A549 (cell line): ENCODE results near the gene NKX2-1. TPM values are rescaled to one million over a fixed set of nuclear protein-coding genes. Genes with fewer than 3 reads are reported as not detected.
A peak's percentile ranks its signal among the peaks of the same experiment; 100 is the strongest.
"Not testable (repeated sequence)": the region's sequence is repeated elsewhere in the genome, so short reads cannot be mapped to it uniquely, and the experiment has no call there.

Source experiments
- ATAC-seq, 2 experiments: fragments of 200-7000 bp in 1 of 2; fragments of >200 bp in 1 of 2; cut with Nextera tagmentation in 1 of 2; cut with Tn5 transposase in 1 of 2; 3 replicates each; pipeline versions ENCODE4 v1.8.0 to v1.9.1; 2018 to 2020; ENCODE audit warnings: mild to moderate bottlenecking in 1 of 2, moderate library complexity in 1 of 2
- CTCF ChIA-PET: fragments of 300-600 bp; sonication (Branson Sonifier 250); formaldehyde crosslinking; extraction: SDS; loops from one replicate; lab custom pipeline; 2021; ENCODE audit warnings: antibody characterized with exemption, inconsistent platforms; lab: Yijun Ruan, JAX
- POLR2A ChIA-PET: fragments of 350-600 bp; formaldehyde crosslinking; extraction: SDS; loops from one replicate; lab custom pipeline; 2021; ENCODE audit warnings: antibody characterized with exemption, inconsistent platforms; lab: Yijun Ruan, JAX
- DNase-seq, 2 experiments: peaks; one replicate each; pipeline versions ENCODE4 v3.0.0 to v3.0.0-alpha.2; 2011 to 2016; ENCODE audit warnings: low read depth in 1 of 2, low spot score in 1 of 2
- FAIRE-seq: peaks from 2 replicates; lab custom pipeline; 2011; peaks lifted over from hg19 to GRCh38; lab: Jason Lieb, UNC
- H3K27ac ChIP-seq, 2 experiments: fragments of >200 bp; sonication (Bioruptor Twin); formaldehyde crosslinking; 3 replicates each; pipeline ENCODE4 v1.5.1; 2016 to 2017
- H3K4me1 ChIP-seq: fragments of >200 bp; sonication (Bioruptor Twin); formaldehyde crosslinking; 3 replicates; pipeline ENCODE4 v1.6.1; 2016
- H3K4me2 ChIP-seq: fragments of >200 bp; sonication (Bioruptor Twin); formaldehyde crosslinking; 3 replicates; pipeline ENCODE4 v1.6.1; 2016
- H3K4me3 ChIP-seq: fragments of >200 bp; sonication (Bioruptor Twin); formaldehyde crosslinking; 3 replicates; pipeline ENCODE4 v1.5.1; 2016
- H3K9me3 ChIP-seq: fragments of >200 bp; sonication (Bioruptor Twin); formaldehyde crosslinking; 3 replicates; pipeline ENCODE4 v1.6.1; 2016
- CBX2 ChIP-seq: fragments of 200-600 bp; sonication (generic); IDR thresholded peaks from 2 replicates; pipeline ENCODE4 v1.6.1; 2016; ENCODE audit warnings: low read depth, mild to moderate bottlenecking, borderline replicate concordance
- CEBPB ChIP-seq, 2 experiments: fragments of >200 bp in 1 of 2; sonication (Bioruptor Twin) in 1 of 2; formaldehyde crosslinking in 1 of 2; IDR thresholded peaks; 2 replicates each; pipeline ENCODE4 v1.6.1; 2012 to 2016
- EHMT2 ChIP-seq: fragments of 200-600 bp; sonication (generic); IDR thresholded peaks from 2 replicates; pipeline ENCODE4 v1.6.1; 2016; ENCODE audit warnings: antibody characterized with exemption, low read depth, mild to moderate bottlenecking, moderate library complexity
- ESRRA ChIP-seq: fragments of 150-350 bp; IDR thresholded peaks from 2 replicates; pipeline ENCODE4 v1.6.1; 2014; ENCODE audit warnings: mild to moderate bottlenecking, low read length, borderline replicate concordance
- GATA3 ChIP-seq: IDR thresholded peaks from 2 replicates; pipeline ENCODE4 v1.6.1; 2012; ENCODE audit warnings: borderline replicate concordance
- HOXA7 ChIP-seq: fragments of 250-450 bp; sonication (Bioruptor Pico); IDR thresholded peaks from 2 replicates; pipeline ENCODE4 v1.5.0; 2020; ENCODE audit warnings: mild to moderate bottlenecking, moderate library complexity
- HOXB13 ChIP-seq: fragments of 250-450 bp; sonication (Bioruptor Pico); IDR thresholded peaks from 2 replicates; pipeline ENCODE4 v1.5.0; 2020; ENCODE audit warnings: low read depth, mild to moderate bottlenecking, moderate library complexity
- JUNB ChIP-seq: fragments of >200 bp; sonication (Bioruptor Twin); formaldehyde crosslinking; IDR thresholded peaks from 2 replicates; pipeline ENCODE4 v1.6.1; 2016
- MAFK ChIP-seq: fragments of 450-650 bp; IDR thresholded peaks from 2 replicates; pipeline ENCODE4 v1.6.1; 2014; ENCODE audit not compliant: partially characterized antibody
- NFE2L2 ChIP-seq: fragments of 150-350 bp; conservative IDR thresholded peaks from 2 replicates; pipeline ENCODE4 v1.6.1; 2014; ENCODE audit warnings: low read length
- NR3C1 ChIP-seq: fragments of >200 bp; sonication (Bioruptor Twin); formaldehyde crosslinking; IDR thresholded peaks from 3 replicates; pipeline ENCODE4 v1.6.1; 2017
- SREBF2 ChIP-seq: fragments of 450-650 bp; IDR thresholded peaks from 2 replicates; pipeline ENCODE4 v1.6.1; 2014; ENCODE audit warnings: mild to moderate bottlenecking, moderate library complexity
- TFCP2L1 ChIP-seq: fragments of 250-450 bp; sonication (Bioruptor Pico); IDR thresholded peaks from 2 replicates; pipeline ENCODE4 v1.5.0; 2021; ENCODE audit warnings: mild to moderate bottlenecking
- WGBS: methylation state at CpG from one replicate; pipeline ENCODE4 v1.1.6; 2017; ENCODE audit errors: missing lambda C conversion rate; 5-methylcytosine and 5-hydroxymethylcytosine counted together
- polyA plus RNA-seq, 4 experiments: library from polyadenylated mRNA; depleted of rRNA in 3 of 4; stranded (reverse); fragments of >200 nt; fragmentation: RNase III in 1 of 4; extraction: RNeasy Plus Mini Kit Qiagen cat#74134 plus additional on column Dnase treatment in 1 of 4; gene quantifications; 2 replicates in 3 of 4; 3 replicates in 1 of 4; pipeline ENCODE4 v1.2.3, GENCODE V29; 2011 to 2017
- TF ChIP-seq, protein P1 (sequence below): fragments of 200-600 bp; sonication (generic); IDR thresholded peaks from 2 replicates; pipeline ENCODE4 v1.6.1; 2016; ENCODE audit warnings: antibody characterized with exemption, mild to moderate bottlenecking, moderate library complexity
- TF ChIP-seq, protein P2 (sequence below): fragments of >200 bp; sonication (Bioruptor Twin); formaldehyde crosslinking; IDR thresholded peaks from 3 replicates; pipeline ENCODE4 v1.6.1; 2016
- TF ChIP-seq, protein P3 (sequence below): fragments of 250-450 bp; sonication (Bioruptor Pico); IDR thresholded peaks from 2 replicates; pipeline ENCODE4 v1.5.0; 2021; ENCODE audit warnings: mild to moderate bottlenecking, moderate library complexity, borderline replicate concordance
- TF ChIP-seq, protein P4 (sequence below): fragments of >200 bp; sonication (Bioruptor Twin); formaldehyde crosslinking; IDR thresholded peaks from 3 replicates; pipeline ENCODE4 v1.5.1; 2016
- TF ChIP-seq, protein P5 (sequence below): fragments of 450-650 bp; IDR thresholded peaks from 2 replicates; pipeline ENCODE4 v1.6.1; 2014; ENCODE audit warnings: antibody characterized with exemption
- TF ChIP-seq, protein P6 (sequence below): fragments of 150-350 bp; IDR thresholded peaks from 2 replicates; pipeline ENCODE4 v1.6.1; 2014; ENCODE audit warnings: low read depth, mild to moderate bottlenecking, low read length

Gene NKX2-1
- polyA plus RNA-seq, 2 of the 4 experiments (the other 2 are of a cell fraction), result not detected

DNA sequence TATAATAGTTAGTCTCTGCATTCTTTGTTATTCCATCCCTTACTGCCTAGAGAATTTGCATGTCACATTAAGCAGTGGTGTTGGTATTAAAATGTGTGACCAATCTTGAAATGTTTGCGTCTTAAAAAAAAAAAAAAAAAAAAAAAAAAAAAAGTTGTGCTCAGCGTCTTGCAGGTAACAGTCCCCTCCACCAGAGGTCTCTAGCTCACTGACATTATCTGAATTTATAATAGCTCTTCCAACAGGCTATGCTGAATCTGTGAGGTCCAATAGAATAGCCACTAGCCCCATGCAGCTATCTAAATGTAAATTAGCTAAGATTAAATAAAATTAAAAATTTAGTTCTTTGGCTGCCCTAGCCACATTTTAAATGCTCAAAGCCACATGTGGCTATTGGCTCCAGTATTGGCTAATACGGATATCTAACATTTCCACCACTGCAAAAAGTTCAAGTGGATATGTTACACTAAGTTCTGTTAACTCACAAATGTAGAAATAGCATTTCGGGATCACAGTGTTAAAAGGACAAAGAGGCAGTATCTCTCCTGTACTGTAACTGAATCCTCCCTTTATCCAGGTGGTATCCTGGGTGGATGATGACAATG, 33.7 kb upstream of the NKX2-1 start (continued):
- TF ChIP-seq, protein P1, sequence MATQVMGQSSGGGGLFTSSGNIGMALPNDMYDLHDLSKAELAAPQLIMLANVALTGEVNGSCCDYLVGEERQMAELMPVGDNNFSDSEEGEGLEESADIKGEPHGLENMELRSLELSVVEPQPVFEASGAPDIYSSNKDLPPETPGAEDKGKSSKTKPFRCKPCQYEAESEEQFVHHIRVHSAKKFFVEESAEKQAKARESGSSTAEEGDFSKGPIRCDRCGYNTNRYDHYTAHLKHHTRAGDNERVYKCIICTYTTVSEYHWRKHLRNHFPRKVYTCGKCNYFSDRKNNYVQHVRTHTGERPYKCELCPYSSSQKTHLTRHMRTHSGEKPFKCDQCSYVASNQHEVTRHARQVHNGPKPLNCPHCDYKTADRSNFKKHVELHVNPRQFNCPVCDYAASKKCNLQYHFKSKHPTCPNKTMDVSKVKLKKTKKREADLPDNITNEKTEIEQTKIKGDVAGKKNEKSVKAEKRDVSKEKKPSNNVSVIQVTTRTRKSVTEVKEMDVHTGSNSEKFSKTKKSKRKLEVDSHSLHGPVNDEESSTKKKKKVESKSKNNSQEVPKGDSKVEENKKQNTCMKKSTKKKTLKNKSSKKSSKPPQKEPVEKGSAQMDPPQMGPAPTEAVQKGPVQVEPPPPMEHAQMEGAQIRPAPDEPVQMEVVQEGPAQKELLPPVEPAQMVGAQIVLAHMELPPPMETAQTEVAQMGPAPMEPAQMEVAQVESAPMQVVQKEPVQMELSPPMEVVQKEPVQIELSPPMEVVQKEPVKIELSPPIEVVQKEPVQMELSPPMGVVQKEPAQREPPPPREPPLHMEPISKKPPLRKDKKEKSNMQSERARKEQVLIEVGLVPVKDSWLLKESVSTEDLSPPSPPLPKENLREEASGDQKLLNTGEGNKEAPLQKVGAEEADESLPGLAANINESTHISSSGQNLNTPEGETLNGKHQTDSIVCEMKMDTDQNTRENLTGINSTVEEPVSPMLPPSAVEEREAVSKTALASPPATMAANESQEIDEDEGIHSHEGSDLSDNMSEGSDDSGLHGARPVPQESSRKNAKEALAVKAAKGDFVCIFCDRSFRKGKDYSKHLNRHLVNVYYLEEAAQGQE, result no peak
- TF ChIP-seq, protein P2, sequence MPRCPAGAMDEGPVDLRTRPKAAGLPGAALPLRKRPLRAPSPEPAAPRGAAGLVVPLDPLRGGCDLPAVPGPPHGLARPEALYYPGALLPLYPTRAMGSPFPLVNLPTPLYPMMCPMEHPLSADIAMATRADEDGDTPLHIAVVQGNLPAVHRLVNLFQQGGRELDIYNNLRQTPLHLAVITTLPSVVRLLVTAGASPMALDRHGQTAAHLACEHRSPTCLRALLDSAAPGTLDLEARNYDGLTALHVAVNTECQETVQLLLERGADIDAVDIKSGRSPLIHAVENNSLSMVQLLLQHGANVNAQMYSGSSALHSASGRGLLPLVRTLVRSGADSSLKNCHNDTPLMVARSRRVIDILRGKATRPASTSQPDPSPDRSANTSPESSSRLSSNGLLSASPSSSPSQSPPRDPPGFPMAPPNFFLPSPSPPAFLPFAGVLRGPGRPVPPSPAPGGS, result no peak

DNA sequence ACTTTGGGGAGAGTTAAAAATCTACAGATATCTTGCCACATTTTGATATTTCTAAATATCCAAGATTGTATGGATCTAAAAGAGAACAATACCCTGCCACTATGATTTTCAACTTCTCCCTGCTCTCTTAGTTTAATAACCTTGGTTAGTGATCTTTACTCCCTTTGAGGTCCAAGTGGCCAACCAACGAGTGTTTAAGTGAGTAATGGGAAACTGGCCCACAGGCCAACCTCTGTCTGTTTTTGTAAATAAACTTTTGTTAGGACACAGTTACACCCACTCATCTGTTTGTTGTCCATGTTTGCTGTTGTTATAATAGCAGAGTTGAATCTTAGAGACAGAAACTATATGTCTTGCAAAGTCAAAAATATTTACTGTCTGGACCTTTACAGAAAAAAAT, 30.9 kb upstream of the NKX2-1 start:
- ATAC-seq, result no peak
- Histone ChIP-seq H3K27ac (no peak overlapping the region), H3K4me2 (no peak overlapping the region), H3K4me3 (no peak overlapping the region), H3K4me1 (no peaks in the 10 kb centered on the region), H3K9me3 (no peaks in the 10 kb centered on the region)
- DNase-seq, result no peak
- TF ChIP-seq, protein P3, sequence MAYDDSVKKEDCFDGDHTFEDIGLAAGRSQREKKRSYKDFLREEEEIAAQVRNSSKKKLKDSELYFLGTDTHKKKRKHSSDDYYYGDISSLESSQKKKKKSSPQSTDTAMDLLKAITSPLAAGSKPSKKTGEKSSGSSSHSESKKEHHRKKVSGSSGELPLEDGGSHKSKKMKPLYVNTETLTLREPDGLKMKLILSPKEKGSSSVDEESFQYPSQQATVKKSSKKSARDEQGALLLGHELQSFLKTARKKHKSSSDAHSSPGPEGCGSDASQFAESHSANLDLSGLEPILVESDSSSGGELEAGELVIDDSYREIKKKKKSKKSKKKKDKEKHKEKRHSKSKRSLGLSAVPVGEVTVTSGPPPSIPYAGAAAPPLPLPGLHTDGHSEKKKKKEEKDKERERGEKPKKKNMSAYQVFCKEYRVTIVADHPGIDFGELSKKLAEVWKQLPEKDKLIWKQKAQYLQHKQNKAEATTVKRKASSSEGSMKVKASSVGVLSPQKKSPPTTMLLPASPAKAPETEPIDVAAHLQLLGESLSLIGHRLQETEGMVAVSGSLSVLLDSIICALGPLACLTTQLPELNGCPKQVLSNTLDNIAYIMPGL (CRISPR knock-in tag), result no peak
- TF ChIP-seq, protein P4, sequence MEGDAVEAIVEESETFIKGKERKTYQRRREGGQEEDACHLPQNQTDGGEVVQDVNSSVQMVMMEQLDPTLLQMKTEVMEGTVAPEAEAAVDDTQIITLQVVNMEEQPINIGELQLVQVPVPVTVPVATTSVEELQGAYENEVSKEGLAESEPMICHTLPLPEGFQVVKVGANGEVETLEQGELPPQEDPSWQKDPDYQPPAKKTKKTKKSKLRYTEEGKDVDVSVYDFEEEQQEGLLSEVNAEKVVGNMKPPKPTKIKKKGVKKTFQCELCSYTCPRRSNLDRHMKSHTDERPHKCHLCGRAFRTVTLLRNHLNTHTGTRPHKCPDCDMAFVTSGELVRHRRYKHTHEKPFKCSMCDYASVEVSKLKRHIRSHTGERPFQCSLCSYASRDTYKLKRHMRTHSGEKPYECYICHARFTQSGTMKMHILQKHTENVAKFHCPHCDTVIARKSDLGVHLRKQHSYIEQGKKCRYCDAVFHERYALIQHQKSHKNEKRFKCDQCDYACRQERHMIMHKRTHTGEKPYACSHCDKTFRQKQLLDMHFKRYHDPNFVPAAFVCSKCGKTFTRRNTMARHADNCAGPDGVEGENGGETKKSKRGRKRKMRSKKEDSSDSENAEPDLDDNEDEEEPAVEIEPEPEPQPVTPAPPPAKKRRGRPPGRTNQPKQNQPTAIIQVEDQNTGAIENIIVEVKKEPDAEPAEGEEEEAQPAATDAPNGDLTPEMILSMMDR, result no peak
- TF ChIP-seq ESRRA (no peak), NFE2L2 (no peak), CEBPB (IDR thresholded peaks at IDR 0.05) (no peak), MAFK (no peak), GATA3 (no peak), HOXA7 (CRISPR knock-in tag) (no peak), JUNB (no peak), EHMT2 (no peak), SREBF2 (no peak), TFCP2L1 (CRISPR knock-in tag) (no peak), NR3C1 (no peak), HOXB13 (no peak), CBX2 (no peak)
- TF ChIP-seq, protein P1, result no peak
- TF ChIP-seq, protein P5, sequence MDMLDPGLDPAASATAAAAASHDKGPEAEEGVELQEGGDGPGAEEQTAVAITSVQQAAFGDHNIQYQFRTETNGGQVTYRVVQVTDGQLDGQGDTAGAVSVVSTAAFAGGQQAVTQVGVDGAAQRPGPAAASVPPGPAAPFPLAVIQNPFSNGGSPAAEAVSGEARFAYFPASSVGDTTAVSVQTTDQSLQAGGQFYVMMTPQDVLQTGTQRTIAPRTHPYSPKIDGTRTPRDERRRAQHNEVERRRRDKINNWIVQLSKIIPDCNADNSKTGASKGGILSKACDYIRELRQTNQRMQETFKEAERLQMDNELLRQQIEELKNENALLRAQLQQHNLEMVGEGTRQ, result no peak
- TF ChIP-seq, protein P6, sequence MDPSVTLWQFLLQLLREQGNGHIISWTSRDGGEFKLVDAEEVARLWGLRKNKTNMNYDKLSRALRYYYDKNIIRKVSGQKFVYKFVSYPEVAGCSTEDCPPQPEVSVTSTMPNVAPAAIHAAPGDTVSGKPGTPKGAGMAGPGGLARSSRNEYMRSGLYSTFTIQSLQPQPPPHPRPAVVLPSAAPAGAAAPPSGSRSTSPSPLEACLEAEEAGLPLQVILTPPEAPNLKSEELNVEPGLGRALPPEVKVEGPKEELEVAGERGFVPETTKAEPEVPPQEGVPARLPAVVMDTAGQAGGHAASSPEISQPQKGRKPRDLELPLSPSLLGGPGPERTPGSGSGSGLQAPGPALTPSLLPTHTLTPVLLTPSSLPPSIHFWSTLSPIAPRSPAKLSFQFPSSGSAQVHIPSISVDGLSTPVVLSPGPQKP, result no peak
- FAIRE-seq, result peak; percentile 49
- ChIA-PET CTCF (interaction anchor here (1.1 to 6.3 kb wide), 3 partner anchors 55 to 599 kb away, joined by 3 to 112 read pairs (median 54); no protein-coding TSS in a partner anchor), POLR2A (no interaction called here)
- WGBS, result 0% methylated on average over 1 of the region's 1 CpG

DNA sequence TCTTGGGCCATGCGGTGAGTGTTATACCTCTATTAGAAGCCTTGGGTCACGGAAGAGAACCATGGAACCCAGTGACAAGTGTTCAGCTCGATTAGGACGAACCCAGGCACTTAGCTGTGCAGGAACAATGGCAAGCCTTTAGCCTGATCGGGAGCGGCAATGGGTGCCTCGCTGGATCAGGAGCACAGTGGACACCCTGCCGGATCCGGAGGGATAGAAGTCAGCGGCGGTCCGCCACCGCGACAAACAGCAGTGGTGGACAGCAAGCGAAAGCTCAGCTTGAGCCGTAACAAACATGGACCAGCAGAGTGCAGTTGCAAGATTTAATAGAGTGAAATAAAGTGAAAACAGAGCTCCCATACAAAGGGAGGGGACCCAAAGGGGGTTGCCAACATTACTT, 24.2 kb upstream of the NKX2-1 start:
- FAIRE-seq, H3K4me3 ChIP-seq, DNase-seq, H3K4me2 ChIP-seq, H3K27ac ChIP-seq, ATAC-seq, POLR2A ChIA-PET, H3K9me3 ChIP-seq, H3K4me1 ChIP-seq: not testable (repeated sequence)
- CTCF ChIA-PET, result interaction anchor here (1.1 to 4.1 kb wide), 5 partner anchors 9 to 475 kb away, joined by 3 to 31 read pairs (median 4); no protein-coding TSS in a partner anchor
- WGBS, result 66% methylated on average over 16 of the region's 16 CpGs
